ENCODE results near the gene CTNND2.

The CTNND2 gene

GRCh38 chr5:11511878-11512277 lies 392.4 kb downstream of the CTNND2 start:
- WGBS (ENCODE audit: insufficient coverage, insufficient read length), result no CpG with 5 or more reads among the region's 2 CpGs

GRCh38 chr5:11510889-11511288 lies 393.4 kb downstream of the CTNND2 start:
- no peak overlapping the region for H3K27ac ChIP-seq (ENCODE audit: low read length)
- no peaks in the 10 kb centered on the region for H3K27me3 ChIP-seq (ENCODE audit: control insufficient read depth, insufficient read depth, low read length)
- no peak overlapping the region for H3K4me3 ChIP-seq (ENCODE audit: low read length)
- no peaks in the 10 kb centered on the region for H3K36me3 ChIP-seq (ENCODE audit: control insufficient read depth, insufficient read depth, low read length)
- DNase-seq (ENCODE audit: low read depth, low spot score), result no peak
- H3K4me1 ChIP-seq (ENCODE audit: control insufficient read depth, insufficient read depth, low read length), result peaks cover 2% of the 10 kb centered on the region
- no peaks in the 10 kb centered on the region for H3K9me3 ChIP-seq (ENCODE audit: control insufficient read depth, insufficient read depth, low read length)
- WGBS (ENCODE audit: insufficient coverage, insufficient read length), result no CpG with 5 or more reads among the region's 1 CpG

More at GRCh38 chr5:11511878-11512277, 392.4 kb downstream of the CTNND2 start:
- Histone ChIP-seq H3K27me3 (ENCODE audit: control insufficient read depth, insufficient read depth, low read length) (no peaks in the 10 kb centered on the region), H3K4me3 (ENCODE audit: low read length) (no peak overlapping the region), H3K4me1 (ENCODE audit: control insufficient read depth, insufficient read depth, low read length) (peaks cover 2% of the 10 kb centered on the region), H3K27ac (ENCODE audit: low read length) (no peak overlapping the region), H3K36me3 (ENCODE audit: control insufficient read depth, insufficient read depth, low read length) (no peaks in the 10 kb centered on the region), H3K9me3 (ENCODE audit: control insufficient read depth, insufficient read depth, low read length) (no peaks in the 10 kb centered on the region)
- DNase-seq (ENCODE audit: low read depth, low spot score), result no peak

GRCh38 chr5:11509793-11510192 lies 394.5 kb downstream of the CTNND2 start:
- no peaks in the 10 kb centered on the region for H3K9me3 ChIP-seq (ENCODE audit: control insufficient read depth, insufficient read depth, low read length)
- H3K4me3 ChIP-seq (ENCODE audit: low read length), result no peak overlapping the region
- no peak overlapping the region for H3K27ac ChIP-seq (ENCODE audit: low read length)
- WGBS (ENCODE audit: insufficient coverage, insufficient read length), result no CpG with 5 or more reads among the region's 7 CpGs
- H3K36me3 ChIP-seq (ENCODE audit: control insufficient read depth, insufficient read depth, low read length), result no peaks in the 10 kb centered on the region
- H3K4me1 ChIP-seq (ENCODE audit: control insufficient read depth, insufficient read depth, low read length), result peaks cover 2% of the 10 kb centered on the region
- DNase-seq (ENCODE audit: low read depth, low spot score), result no peak
- no peaks in the 10 kb centered on the region for H3K27me3 ChIP-seq (ENCODE audit: control insufficient read depth, insufficient read depth, low read length)

DNA sequence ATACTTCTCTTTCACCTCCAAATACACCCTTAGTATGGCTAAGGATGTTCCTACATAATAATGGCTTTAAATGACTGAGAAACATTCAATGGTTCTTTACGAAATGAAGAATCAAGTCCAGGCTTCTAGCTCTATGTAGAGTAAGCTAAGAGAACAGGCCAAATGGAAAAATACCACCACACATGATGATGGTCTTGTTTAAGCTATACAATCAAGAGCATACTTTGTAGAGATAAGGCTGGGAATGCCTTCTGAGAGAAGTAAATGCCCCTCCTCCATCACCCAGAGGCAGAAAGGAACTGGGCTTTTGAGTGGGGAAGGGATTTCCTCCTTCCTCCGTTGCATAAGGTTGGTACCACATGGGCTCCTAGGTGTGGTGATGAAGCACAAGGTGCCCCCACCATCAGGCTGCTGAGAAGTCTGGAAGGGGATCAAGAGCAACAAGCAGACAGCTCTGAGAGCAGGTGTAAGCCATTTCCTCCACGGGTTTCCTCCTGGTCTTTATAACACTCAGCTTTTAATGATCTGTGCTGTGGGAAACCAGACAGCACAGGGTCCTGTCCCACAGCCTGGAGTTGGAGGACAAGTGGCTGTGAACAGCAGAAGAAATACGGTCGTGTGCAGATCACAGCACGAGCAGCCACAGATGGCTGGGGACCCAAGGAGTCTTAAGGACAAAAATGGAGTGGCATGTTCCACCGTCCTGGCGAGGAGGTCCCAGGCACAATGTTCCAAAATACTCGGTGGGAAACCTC lies 396.9 kb downstream of the CTNND2 start:
- WGBS (ENCODE audit: insufficient coverage, insufficient read length), result no CpG with 5 or more reads among the region's 9 CpGs
- Histone ChIP-seq H3K4me1 (ENCODE audit: control insufficient read depth, insufficient read depth, low read length) (peaks cover 2% of the 10 kb centered on the region), H3K36me3 (ENCODE audit: control insufficient read depth, insufficient read depth, low read length) (no peaks in the 10 kb centered on the region), H3K27ac (ENCODE audit: low read length) (no peak overlapping the region), H3K9me3 (ENCODE audit: control insufficient read depth, insufficient read depth, low read length) (no peaks in the 10 kb centered on the region), H3K27me3 (ENCODE audit: control insufficient read depth, insufficient read depth, low read length) (no peaks in the 10 kb centered on the region), H3K4me3 (ENCODE audit: low read length) (no peak overlapping the region)
- DNase-seq (ENCODE audit: low read depth, low spot score), result no peak

DNA sequence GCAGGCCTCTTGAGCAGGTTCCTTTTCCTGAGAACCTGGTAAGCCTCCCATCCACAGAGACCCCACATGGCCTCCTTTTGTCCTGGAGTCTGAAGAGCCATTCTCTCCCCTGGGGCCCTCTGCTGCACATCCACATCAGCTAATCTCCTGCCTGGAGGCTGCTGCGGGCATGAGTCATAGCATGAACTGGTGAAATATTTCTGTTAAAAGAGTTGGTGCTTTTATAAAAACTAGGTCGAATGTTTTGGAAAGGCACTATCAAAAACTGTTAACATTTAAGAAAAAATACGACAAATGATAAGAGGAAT lies 399.4 kb downstream of the CTNND2 start:
- no peaks in the 10 kb centered on the region for H3K36me3 ChIP-seq (ENCODE audit: control insufficient read depth, insufficient read depth, low read length)
- no peaks in the 10 kb centered on the region for H3K27me3 ChIP-seq (ENCODE audit: control insufficient read depth, insufficient read depth, low read length)
- H3K4me1 ChIP-seq (ENCODE audit: control insufficient read depth, insufficient read depth, low read length), result peaks cover 2% of the 10 kb centered on the region
- no peak for DNase-seq (ENCODE audit: low read depth, low spot score)
- H3K4me3 ChIP-seq (ENCODE audit: low read length), result no peak overlapping the region
- WGBS (ENCODE audit: insufficient coverage, insufficient read length), result no CpG with 5 or more reads among the region's 3 CpGs
- no peak overlapping the region for H3K27ac ChIP-seq (ENCODE audit: low read length)
- no peaks in the 10 kb centered on the region for H3K9me3 ChIP-seq (ENCODE audit: control insufficient read depth, insufficient read depth, low read length)

- DNase-seq (ENCODE audit: low read depth, low spot score), result no peak
- WGBS (ENCODE audit: insufficient coverage, insufficient read length), result no CpG with 5 or more reads among the region's 12 CpGs
Observed at GRCh38 chr5:11504065-11504885, 400.0 kb downstream of the CTNND2 start.

GRCh38 chr5:11502783-11503182 lies 401.5 kb downstream of the CTNND2 start:
- H3K4me1 ChIP-seq (ENCODE audit: control insufficient read depth, insufficient read depth, low read length), result peaks cover 2% of the 10 kb centered on the region
- no peak overlapping the region for H3K27ac ChIP-seq (ENCODE audit: low read length)
- no peak for DNase-seq (ENCODE audit: low read depth, low spot score)
- no peaks in the 10 kb centered on the region for H3K27me3 ChIP-seq (ENCODE audit: control insufficient read depth, insufficient read depth, low read length)
- H3K9me3 ChIP-seq (ENCODE audit: control insufficient read depth, insufficient read depth, low read length), result no peaks in the 10 kb centered on the region
- no peaks in the 10 kb centered on the region for H3K36me3 ChIP-seq (ENCODE audit: control insufficient read depth, insufficient read depth, low read length)
- H3K4me3 ChIP-seq (ENCODE audit: low read length), result no peak overlapping the region
- WGBS (ENCODE audit: insufficient coverage, insufficient read length), result no CpG with 5 or more reads among the region's 2 CpGs

More at GRCh38 chr5:11504065-11504885, 400.0 kb downstream of the CTNND2 start:
- Histone ChIP-seq H3K27ac (ENCODE audit: low read length) (no peak overlapping the region), H3K36me3 (ENCODE audit: control insufficient read depth, insufficient read depth, low read length) (no peaks in the 10 kb centered on the region), H3K9me3 (ENCODE audit: control insufficient read depth, insufficient read depth, low read length) (no peaks in the 10 kb centered on the region), H3K4me1 (ENCODE audit: control insufficient read depth, insufficient read depth, low read length) (peaks cover 2% of the 10 kb centered on the region), H3K27me3 (ENCODE audit: control insufficient read depth, insufficient read depth, low read length) (no peaks in the 10 kb centered on the region), H3K4me3 (ENCODE audit: low read length) (no peak overlapping the region)

- no peaks in the 10 kb centered on the region for H3K9me3 ChIP-seq (ENCODE audit: control insufficient read depth, insufficient read depth, low read length)
- no peak overlapping the region for H3K4me3 ChIP-seq (ENCODE audit: low read length)
- no peaks in the 10 kb centered on the region for H3K27me3 ChIP-seq (ENCODE audit: control insufficient read depth, insufficient read depth, low read length)
- H3K36me3 ChIP-seq (ENCODE audit: control insufficient read depth, insufficient read depth, low read length), result no peaks in the 10 kb centered on the region
- no peak for DNase-seq (ENCODE audit: low read depth, low spot score)
- WGBS (ENCODE audit: insufficient coverage, insufficient read length), result no CpG with 5 or more reads among the region's 1 CpG
- H3K4me1 ChIP-seq (ENCODE audit: control insufficient read depth, insufficient read depth, low read length), result no peaks in the 10 kb centered on the region
- H3K27ac ChIP-seq (ENCODE audit: low read length), result no peak overlapping the region
Observed at GRCh38 chr5:11497651-11498050, 406.6 kb downstream of the CTNND2 start.

GRCh38 chr5:11496137-11496719 lies 408.0 kb downstream of the CTNND2 start:
- Histone ChIP-seq H3K4me3 (ENCODE audit: low read length) (no peak overlapping the region), H3K27me3 (ENCODE audit: control insufficient read depth, insufficient read depth, low read length) (no peaks in the 10 kb centered on the region), H3K4me1 (ENCODE audit: control insufficient read depth, insufficient read depth, low read length) (no peaks in the 10 kb centered on the region), H3K9me3 (ENCODE audit: control insufficient read depth, insufficient read depth, low read length) (no peaks in the 10 kb centered on the region), H3K36me3 (ENCODE audit: control insufficient read depth, insufficient read depth, low read length) (no peaks in the 10 kb centered on the region), H3K27ac (ENCODE audit: low read length) (no peak overlapping the region)
- no CpG with 5 or more reads among the region's 1 CpG for whole genome bisulfite sequencing (ENCODE audit: insufficient coverage, insufficient read length)
- no peak for DNase-seq (ENCODE audit: low read depth, low spot score)

DNA sequence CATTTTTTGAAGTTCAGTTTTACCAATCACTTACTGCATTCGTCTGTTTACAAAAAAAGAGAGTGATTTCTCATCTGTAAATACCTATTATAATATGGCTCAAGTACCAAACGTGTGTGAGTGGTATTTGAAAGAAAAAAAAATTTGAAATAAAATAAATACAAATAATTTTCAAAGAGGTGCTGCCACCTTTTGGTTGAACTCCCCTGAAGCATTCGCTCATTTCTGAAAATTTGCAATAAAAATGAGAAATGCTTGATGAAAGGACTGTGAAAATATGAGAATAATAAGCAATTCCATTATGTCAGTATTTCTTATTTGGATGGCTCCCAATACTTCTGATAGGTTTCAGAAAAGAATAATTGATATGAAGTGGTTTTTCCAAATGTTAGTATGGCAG lies 409.9 kb downstream of the CTNND2 start:
- Histone ChIP-seq H3K9me3 (ENCODE audit: control insufficient read depth, insufficient read depth, low read length) (no peaks in the 10 kb centered on the region), H3K27me3 (ENCODE audit: control insufficient read depth, insufficient read depth, low read length) (no peaks in the 10 kb centered on the region), H3K4me3 (ENCODE audit: low read length) (no peak overlapping the region), H3K36me3 (ENCODE audit: control insufficient read depth, insufficient read depth, low read length) (no peaks in the 10 kb centered on the region), H3K27ac (ENCODE audit: low read length) (no peak overlapping the region), H3K4me1 (ENCODE audit: control insufficient read depth, insufficient read depth, low read length) (no peaks in the 10 kb centered on the region)
- DNase-seq (ENCODE audit: low read depth, low spot score), result no peak
- WGBS (ENCODE audit: insufficient coverage, insufficient read length), result no CpG with 5 or more reads among the region's 3 CpGs
